Measurements from ENCODE around the gene NRG3. TPM values are rescaled to one million over a fixed set of nuclear protein-coding genes. Genes with fewer than 3 reads are reported as not detected.

Gene NRG3
- total RNA-seq, 1 experiment from 2014 or later, result not detected

DNA sequence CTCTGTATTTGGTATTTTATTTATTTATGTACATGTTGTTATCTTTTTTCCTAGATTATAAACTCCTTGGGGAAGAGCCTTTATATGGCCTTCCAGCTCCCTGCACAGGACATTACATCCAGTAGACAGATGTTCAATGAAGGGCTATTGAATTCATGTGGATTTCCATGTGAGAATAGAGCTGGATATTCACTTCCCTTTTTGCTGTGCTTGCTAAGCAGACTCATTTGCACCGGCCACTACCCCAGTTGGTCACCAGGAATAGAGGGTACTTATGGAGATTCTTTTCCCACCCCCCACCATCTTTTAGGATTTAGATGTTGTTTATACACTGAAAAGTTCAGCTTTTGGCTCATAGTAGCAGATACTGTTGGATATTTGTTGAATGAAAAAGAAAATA, 374.1 kb downstream of the NRG3 start:
- Histone ChIP-seq H3K27me3 (ENCODE audit: insufficient read depth, low read length) (no peaks in the 10 kb centered on the region), H3K4me1 (ENCODE audit: control insufficient read depth in 1 of 2, insufficient read depth in 2 of 2, low read length in 2 of 2) (no peaks in the 10 kb centered on the region), H3K9me3 (ENCODE audit: control insufficient read depth in 1 of 2, insufficient read depth in 1 of 2, low read depth in 1 of 2, low read length in 2 of 2) (peaks cover 7 to 11% of the 10 kb centered on the region in 2 experiments; a peak in 2 of 4 replicates), H3K4me2 (ENCODE audit: low read length) (no peak overlapping the region), H2AFZ (ENCODE audit: low read depth, low read length, poor library complexity, severe bottlenecking) (no peak overlapping the region), H3K27ac (ENCODE audit: low read depth, low read length) (no peak overlapping the region), H3K9ac (ENCODE audit: low read length) (no peak overlapping the region), H3K79me2 (ENCODE audit: insufficient read depth, low read length) (no peaks in the 10 kb centered on the region), H3K9me2 (ENCODE audit: insufficient read depth) (no peaks in the 10 kb centered on the region), H3K4me3 (replicated peaks in 1 of 2; ENCODE audit: low read depth in 1 of 2, low read length in 2 of 2) (no peak overlapping the region), H4K20me1 (ENCODE audit: insufficient read depth) (no peaks in the 10 kb centered on the region), H3K36me3 (ENCODE audit: control insufficient read depth in 1 of 2, insufficient read depth in 2 of 2, low read length in 2 of 2) (no peaks in the 10 kb centered on the region)
- BruUV-seq (replicated peaks), result no TSS peak
- DNase-seq (ENCODE audit: low read depth, low spot score), result no peak
- POLR2A ChIA-PET, result no interaction called here
- intact Hi-C loops (cut with micrococcal nuclease), result no loop called here
- TF ChIP-seq RAD21 (IDR thresholded peaks at IDR 0.05; ENCODE audit: low read depth) (no peak), POLR2A (IDR thresholded peaks at IDR 0.05; ENCODE audit: borderline replicate concordance, extremely low read depth, insufficient read depth, insufficient read length) (no peak)
- TF ChIP-seq, protein P1, sequence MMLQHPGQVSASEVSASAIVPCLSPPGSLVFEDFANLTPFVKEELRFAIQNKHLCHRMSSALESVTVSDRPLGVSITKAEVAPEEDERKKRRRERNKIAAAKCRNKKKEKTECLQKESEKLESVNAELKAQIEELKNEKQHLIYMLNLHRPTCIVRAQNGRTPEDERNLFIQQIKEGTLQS (IDR thresholded peaks at IDR 0.05), result no peak
- CTCF ChIA-PET, result no interaction called here
- no peak for ATAC-seq
- RAD21 ChIA-PET (ENCODE audit: low non-redundant PET in 1 of 2, low total read pairs in 2 of 2, uncharacterized antibody in 2 of 2, unreplicated experiment in 2 of 2), result no interaction called here

DNA sequence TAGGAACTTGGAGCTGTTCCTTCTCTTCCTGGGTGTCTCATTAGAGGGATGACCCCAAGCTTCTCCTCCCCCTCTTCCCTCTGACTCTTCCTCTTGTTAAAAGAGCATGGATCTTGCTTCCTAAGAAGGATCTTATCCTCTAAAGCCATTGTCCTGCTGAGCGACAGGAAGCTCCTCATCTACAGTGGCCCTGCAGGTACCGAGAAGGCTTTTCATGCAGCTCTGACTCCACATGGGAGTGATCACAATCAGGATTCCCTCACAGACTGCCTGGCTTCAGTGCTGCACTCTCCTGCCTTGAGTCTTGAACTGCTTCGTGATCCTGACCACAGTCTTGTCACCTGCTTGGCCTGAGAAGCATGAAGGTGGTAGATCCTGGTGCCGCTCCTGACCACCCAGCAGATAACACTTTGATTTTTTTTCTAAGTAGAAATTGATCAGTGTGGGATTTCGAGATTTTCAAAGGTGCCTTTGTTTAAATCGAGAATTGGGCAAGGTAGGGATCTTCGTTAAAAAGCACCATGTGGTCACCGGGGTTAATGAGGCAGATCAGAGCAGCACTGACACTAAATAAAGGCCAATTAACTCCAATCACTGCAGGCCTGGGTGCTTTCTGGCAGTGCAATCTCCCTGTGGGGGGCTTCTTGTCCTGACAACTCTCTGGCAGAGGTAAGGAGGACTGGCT, 376.4 kb downstream of the NRG3 start:
- Histone ChIP-seq H3K27me3 (ENCODE audit: insufficient read depth, low read length) (no peaks in the 10 kb centered on the region), H3K4me1 (ENCODE audit: control insufficient read depth in 1 of 2, insufficient read depth in 2 of 2, low read length in 2 of 2) (no peaks in the 10 kb centered on the region), H3K36me3 (ENCODE audit: control insufficient read depth in 1 of 2, insufficient read depth in 2 of 2, low read length in 2 of 2) (no peaks in the 10 kb centered on the region), H4K20me1 (ENCODE audit: insufficient read depth) (no peaks in the 10 kb centered on the region), H3K4me2 (ENCODE audit: low read length) (no peak overlapping the region), H2AFZ (ENCODE audit: low read depth, low read length, poor library complexity, severe bottlenecking) (no peak overlapping the region), H3K4me3 (replicated peaks in 1 of 2; ENCODE audit: low read depth in 1 of 2, low read length in 2 of 2) (no peak overlapping the region), H3K27ac (ENCODE audit: low read depth, low read length) (no peak overlapping the region), H3K9me2 (ENCODE audit: insufficient read depth) (no peaks in the 10 kb centered on the region), H3K79me2 (ENCODE audit: insufficient read depth, low read length) (no peaks in the 10 kb centered on the region), H3K9ac (ENCODE audit: low read length) (no peak overlapping the region), H3K9me3 (ENCODE audit: control insufficient read depth in 1 of 2, insufficient read depth in 1 of 2, low read depth in 1 of 2, low read length in 2 of 2) (peaks cover 7 to 22% of the 10 kb centered on the region in 2 experiments; a peak in 2 of 4 replicates)
- no TSS peak for BruUV-seq (replicated peaks)
- RAD21 ChIA-PET (ENCODE audit: low non-redundant PET in 1 of 2, low total read pairs in 2 of 2, uncharacterized antibody in 2 of 2, unreplicated experiment in 2 of 2), result no interaction called here
- POLR2A ChIA-PET, result no interaction called here
- CTCF ChIA-PET, result no interaction called here
- no peak for TF ChIP-seq CEBPB (IDR thresholded peaks at IDR 0.05; ENCODE audit: low read depth)
- no peak for TF ChIP-seq TCF7L2 (IDR thresholded peaks at IDR 0.05; ENCODE audit: borderline replicate concordance, extremely low read depth, insufficient read depth, insufficient read length)
- TF ChIP-seq RAD21 (IDR thresholded peaks at IDR 0.05; ENCODE audit: low read depth), result no peak
- TF ChIP-seq FOSL1 (IDR thresholded peaks at IDR 0.05; ENCODE audit: low read depth), result no peak
- TF ChIP-seq, protein P2, sequence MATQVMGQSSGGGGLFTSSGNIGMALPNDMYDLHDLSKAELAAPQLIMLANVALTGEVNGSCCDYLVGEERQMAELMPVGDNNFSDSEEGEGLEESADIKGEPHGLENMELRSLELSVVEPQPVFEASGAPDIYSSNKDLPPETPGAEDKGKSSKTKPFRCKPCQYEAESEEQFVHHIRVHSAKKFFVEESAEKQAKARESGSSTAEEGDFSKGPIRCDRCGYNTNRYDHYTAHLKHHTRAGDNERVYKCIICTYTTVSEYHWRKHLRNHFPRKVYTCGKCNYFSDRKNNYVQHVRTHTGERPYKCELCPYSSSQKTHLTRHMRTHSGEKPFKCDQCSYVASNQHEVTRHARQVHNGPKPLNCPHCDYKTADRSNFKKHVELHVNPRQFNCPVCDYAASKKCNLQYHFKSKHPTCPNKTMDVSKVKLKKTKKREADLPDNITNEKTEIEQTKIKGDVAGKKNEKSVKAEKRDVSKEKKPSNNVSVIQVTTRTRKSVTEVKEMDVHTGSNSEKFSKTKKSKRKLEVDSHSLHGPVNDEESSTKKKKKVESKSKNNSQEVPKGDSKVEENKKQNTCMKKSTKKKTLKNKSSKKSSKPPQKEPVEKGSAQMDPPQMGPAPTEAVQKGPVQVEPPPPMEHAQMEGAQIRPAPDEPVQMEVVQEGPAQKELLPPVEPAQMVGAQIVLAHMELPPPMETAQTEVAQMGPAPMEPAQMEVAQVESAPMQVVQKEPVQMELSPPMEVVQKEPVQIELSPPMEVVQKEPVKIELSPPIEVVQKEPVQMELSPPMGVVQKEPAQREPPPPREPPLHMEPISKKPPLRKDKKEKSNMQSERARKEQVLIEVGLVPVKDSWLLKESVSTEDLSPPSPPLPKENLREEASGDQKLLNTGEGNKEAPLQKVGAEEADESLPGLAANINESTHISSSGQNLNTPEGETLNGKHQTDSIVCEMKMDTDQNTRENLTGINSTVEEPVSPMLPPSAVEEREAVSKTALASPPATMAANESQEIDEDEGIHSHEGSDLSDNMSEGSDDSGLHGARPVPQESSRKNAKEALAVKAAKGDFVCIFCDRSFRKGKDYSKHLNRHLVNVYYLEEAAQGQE (IDR thresholded peaks at IDR 0.05; ENCODE audit: low read depth), result no peak
- no peak for TF ChIP-seq EZH2 (IDR thresholded peaks at IDR 0.05)
- no peak for TF ChIP-seq SRF (IDR thresholded peaks at IDR 0.05; ENCODE audit: low read depth)
- no peak for TF ChIP-seq POLR2A (IDR thresholded peaks at IDR 0.05; ENCODE audit: borderline replicate concordance, extremely low read depth, insufficient read depth, insufficient read length)
- no peak for TF ChIP-seq CBX3 (IDR thresholded peaks at IDR 0.05; ENCODE audit: low read depth)
- no peak for TF ChIP-seq EGR1 (IDR thresholded peaks at IDR 0.05; ENCODE audit: low read depth)
- TF ChIP-seq SP1 (IDR thresholded peaks at IDR 0.05; ENCODE audit: low read depth), result no peak
- intact Hi-C loops (cut with micrococcal nuclease), result no loop called here
- ATAC-seq (no peak), DNase-seq (ENCODE audit: low read depth, low spot score) (no peak)
